ENCODE measurements around the gene ADAMTS6. TPM values are rescaled to one million over a fixed set of nuclear protein-coding genes. Genes with fewer than 3 reads are reported as not detected.

ADAMTS6 gene
- total and polyA plus RNA-seq, 2 experiments from 2014 or later = 3.4 to 21.0 TPM

- Histone ChIP-seq H2AFZ (no peak overlapping the region), H3K9me2 (replicated peaks; ENCODE audit: insufficient read depth) (no peaks in the 10 kb centered on the region), H3K36me3 (replicated peaks; ENCODE audit: insufficient read depth, low read depth) (no peaks in the 10 kb centered on the region), H3K27ac (no peak overlapping the region), H3K4me2 (no peak overlapping the region), H3K27me3 (no peaks in the 10 kb centered on the region), H3K79me2 (no peaks in the 10 kb centered on the region), H4K20me1 (ENCODE audit: insufficient read depth, poor library complexity, severe bottlenecking) (no peaks in the 10 kb centered on the region), H3K4me1 (ENCODE audit: insufficient read depth) (no peaks in the 10 kb centered on the region), H3K4me3 (no peak overlapping the region), H3K9me3 (ENCODE audit: low read depth) (no peaks in the 10 kb centered on the region)
- TF ChIP-seq EZH2 (IDR thresholded peaks at IDR 0.05; ENCODE audit: borderline replicate concordance) (no peak), CTCF (IDR thresholded peaks at IDR 0.05; ENCODE audit: poor library complexity) (no peak), EZH2phosphoT487 (IDR thresholded peaks at IDR 0.05; ENCODE audit: low read depth, severe bottlenecking, unreplicated experiment) (no peak)
- DNase-seq (ENCODE audit: low spot score) = no peak
- 88% methylated on average over 6 of the region's 6 CpGs for WGBS (ENCODE audit: low lambda C conversion rate, missing lambda C conversion rate)
Measured at GRCh38 chr5:65512170-65512937, 30.6 kb upstream of the ADAMTS6 start.

DNA sequence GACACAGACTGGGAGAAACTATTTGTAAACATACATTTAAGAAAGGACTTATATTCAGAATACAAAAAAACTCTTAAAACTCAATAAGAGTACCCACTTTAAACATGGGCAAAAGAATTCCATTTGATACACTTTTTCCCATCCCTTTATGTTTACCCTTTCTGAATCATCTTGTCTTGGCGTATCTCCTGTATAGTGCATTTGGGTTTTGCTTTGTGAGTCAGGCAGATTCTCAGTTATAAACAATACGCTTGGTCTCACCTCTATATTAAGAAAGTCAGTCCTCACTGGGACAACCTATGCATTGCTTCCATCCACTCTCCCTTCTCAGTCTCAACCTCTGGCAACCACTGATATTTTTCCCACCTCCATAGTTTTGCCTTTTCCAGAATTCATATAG lies 27.3 kb upstream of the ADAMTS6 start:
- no peaks in the 10 kb centered on the region for H3K79me2 ChIP-seq
- H3K36me3 ChIP-seq (replicated peaks; ENCODE audit: insufficient read depth, low read depth) = no peaks in the 10 kb centered on the region
- no peaks in the 10 kb centered on the region for H3K27me3 ChIP-seq
- TF ChIP-seq CTCF (IDR thresholded peaks at IDR 0.05; ENCODE audit: poor library complexity) (no peak), EZH2 (IDR thresholded peaks at IDR 0.05; ENCODE audit: borderline replicate concordance) (no peak), EZH2phosphoT487 (IDR thresholded peaks at IDR 0.05; ENCODE audit: low read depth, severe bottlenecking, unreplicated experiment) (no peak)
- no peaks in the 10 kb centered on the region for H3K9me2 ChIP-seq (replicated peaks; ENCODE audit: insufficient read depth)
- no peak for DNase-seq (ENCODE audit: low spot score)
- 87% methylated on average over 2 of the region's 2 CpGs for WGBS (ENCODE audit: low lambda C conversion rate, missing lambda C conversion rate)
- H3K9me3 ChIP-seq (ENCODE audit: low read depth) = no peaks in the 10 kb centered on the region
- H3K4me1 ChIP-seq (ENCODE audit: insufficient read depth) = no peaks in the 10 kb centered on the region
- no peaks in the 10 kb centered on the region for H4K20me1 ChIP-seq (ENCODE audit: insufficient read depth, poor library complexity, severe bottlenecking)
- no peak overlapping the region for H3K4me3 ChIP-seq
- no peak overlapping the region for H3K27ac ChIP-seq
- H2AFZ ChIP-seq = no peak overlapping the region
- H3K4me2 ChIP-seq = no peak overlapping the region

- no peaks in the 10 kb centered on the region for H3K9me2 ChIP-seq (replicated peaks; ENCODE audit: insufficient read depth)
- no peak for TF ChIP-seq CTCF (IDR thresholded peaks at IDR 0.05; ENCODE audit: poor library complexity)
- TF ChIP-seq EZH2phosphoT487 (IDR thresholded peaks at IDR 0.05; ENCODE audit: low read depth, severe bottlenecking, unreplicated experiment) = no peak
- TF ChIP-seq EZH2 (IDR thresholded peaks at IDR 0.05; ENCODE audit: borderline replicate concordance) = no peak
- no peaks in the 10 kb centered on the region for H3K9me3 ChIP-seq (ENCODE audit: low read depth)
- no peak overlapping the region for H3K27ac ChIP-seq
- no peak for DNase-seq (ENCODE audit: low spot score)
- no peak overlapping the region for H2AFZ ChIP-seq
- no peaks in the 10 kb centered on the region for H3K4me1 ChIP-seq (ENCODE audit: insufficient read depth)
- no peaks in the 10 kb centered on the region for H3K79me2 ChIP-seq
- H3K36me3 ChIP-seq (replicated peaks; ENCODE audit: insufficient read depth, low read depth) = no peaks in the 10 kb centered on the region
- H4K20me1 ChIP-seq (ENCODE audit: insufficient read depth, poor library complexity, severe bottlenecking) = no peaks in the 10 kb centered on the region
- WGBS (ENCODE audit: low lambda C conversion rate, missing lambda C conversion rate) = 69% methylated on average over 3 of the region's 3 CpGs
- H3K4me2 ChIP-seq = no peak overlapping the region
- no peaks in the 10 kb centered on the region for H3K27me3 ChIP-seq
- H3K4me3 ChIP-seq = no peak overlapping the region
Measured at GRCh38 chr5:65506961-65507360, 25.2 kb upstream of the ADAMTS6 start.

Measured in hepatocyte (in vitro differentiated cells).